NCI-H446 (cell line): ENCODE measurements around the gene PNKD.
A peak's percentile ranks its signal among the peaks of the same experiment; 100 is the strongest.

Experiments used
- DNase-seq, 2 experiments: peaks; one replicate each; lab custom pipeline; 2025; lab: John Stamatoyannopoulos, UW

The PNKD gene, protein sequence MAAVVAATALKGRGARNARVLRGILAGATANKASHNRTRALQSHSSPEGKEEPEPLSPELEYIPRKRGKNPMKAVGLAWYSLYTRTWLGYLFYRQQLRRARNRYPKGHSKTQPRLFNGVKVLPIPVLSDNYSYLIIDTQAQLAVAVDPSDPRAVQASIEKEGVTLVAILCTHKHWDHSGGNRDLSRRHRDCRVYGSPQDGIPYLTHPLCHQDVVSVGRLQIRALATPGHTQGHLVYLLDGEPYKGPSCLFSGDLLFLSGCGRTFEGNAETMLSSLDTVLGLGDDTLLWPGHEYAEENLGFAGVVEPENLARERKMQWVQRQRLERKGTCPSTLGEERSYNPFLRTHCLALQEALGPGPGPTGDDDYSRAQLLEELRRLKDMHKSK

DNA sequence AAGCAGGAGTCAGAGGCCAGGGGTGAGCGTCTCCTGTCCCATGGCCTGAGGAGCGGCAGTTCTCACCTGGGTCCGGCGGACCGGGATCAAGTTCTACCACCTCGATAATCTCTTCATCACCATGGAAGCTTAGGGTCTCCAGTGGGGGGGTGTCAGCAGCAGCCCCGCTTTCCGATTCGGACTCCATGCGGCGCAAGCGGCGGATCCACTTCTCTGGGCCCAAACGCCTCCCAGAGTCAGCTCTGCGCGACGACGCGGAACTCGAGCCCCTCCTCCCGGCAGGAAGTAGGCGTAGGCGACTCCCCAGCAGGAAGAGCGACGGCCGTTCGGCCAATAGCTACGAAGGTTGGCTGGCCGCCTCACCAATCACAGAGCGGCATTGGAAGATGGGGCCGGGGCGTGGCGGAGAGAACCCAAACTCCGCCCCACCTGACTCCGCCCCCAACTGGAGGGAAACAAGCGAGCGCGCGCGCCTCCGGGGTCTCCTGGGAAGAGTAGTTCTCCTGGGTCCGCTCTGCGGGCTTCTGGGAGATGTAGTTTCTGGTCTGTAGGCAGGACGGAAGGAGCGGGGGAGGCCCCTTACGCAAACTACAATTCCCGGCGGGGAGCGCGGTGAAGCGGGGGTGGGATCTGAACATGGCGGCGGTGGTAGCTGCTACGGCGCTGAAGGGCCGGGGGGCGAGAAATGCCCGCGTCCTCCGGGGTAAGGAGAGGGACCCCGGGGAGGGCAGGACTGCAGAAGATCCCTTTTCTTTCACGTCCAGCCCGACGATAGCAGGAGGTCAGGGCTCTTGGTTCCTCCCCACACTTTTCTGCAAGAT, at the start of gene PNKD, which contains the start of gene AAMP:
PNKD (plus strand) TSS at position 620 of the 821 bp plus-strand sequence; CDS start at position 637, 17 bp downstream.
AAMP (minus strand) TSS at position 238 of the 821 bp plus-strand sequence; CDS start at position 187, 51 bp downstream.
- DNase-seq, result peak; percentile 98 to 99

DNA sequence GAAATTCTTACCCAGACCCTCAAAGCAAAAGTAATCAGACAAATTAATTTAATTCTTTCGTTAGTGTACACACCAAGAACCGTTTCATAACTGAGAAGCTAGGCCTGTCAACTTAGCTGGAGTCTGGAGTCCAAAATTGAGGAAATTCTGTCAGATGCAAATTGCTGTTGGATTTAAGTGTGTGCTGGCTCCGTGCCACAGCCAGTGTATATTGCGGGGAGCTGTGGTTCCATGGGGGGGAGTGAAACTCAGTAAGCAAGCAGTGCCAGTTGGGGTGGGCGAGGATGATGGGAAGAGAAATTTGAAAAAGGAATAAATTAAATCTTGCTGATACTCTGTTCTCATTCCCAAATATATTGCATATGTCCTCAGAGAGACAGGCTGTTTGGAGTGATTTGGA, 49.3 kb upstream of the PNKD start:
- DNase-seq, result no peak

DNA sequence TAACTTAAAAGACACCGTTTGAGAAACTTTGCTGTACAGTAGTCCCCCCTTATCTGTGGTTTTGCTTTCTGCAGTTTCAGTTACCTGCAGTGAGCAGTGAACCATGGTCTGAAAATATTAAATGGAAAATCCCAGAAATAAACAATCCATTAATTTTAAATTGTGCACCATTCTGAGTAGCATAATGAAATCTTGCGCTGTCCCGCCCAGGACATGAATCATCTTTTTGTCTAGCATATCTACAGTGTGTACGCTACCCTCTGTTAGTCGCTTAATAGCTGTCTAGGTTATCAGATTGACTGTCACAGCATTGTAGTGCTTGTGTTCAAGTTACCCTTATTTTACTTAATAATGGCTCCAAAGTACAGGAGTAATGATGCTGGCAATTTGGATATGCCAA, 47.3 kb upstream of the PNKD start:
- DNase-seq, result no peak

DNA sequence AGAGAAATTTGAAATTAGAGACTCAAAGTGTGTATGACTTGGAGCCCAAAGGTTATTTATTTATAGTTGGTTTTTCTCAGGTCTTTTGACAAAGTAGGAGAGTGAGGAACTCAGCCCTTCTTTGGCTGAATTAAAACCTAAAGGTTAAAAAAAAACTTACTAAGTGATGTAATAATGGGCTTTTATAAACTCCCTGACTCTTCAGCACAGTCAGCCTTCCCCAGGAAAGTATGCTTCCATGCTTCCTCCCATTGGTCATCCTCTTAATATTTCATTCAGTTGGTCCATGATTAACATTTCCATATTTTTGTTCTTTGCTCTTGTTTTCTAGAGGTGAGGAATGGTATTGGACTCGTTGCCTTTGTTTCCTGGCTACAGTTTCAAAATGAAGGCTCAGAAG, 46.1 kb upstream of the PNKD start:
- DNase-seq, result no peak

DNA sequence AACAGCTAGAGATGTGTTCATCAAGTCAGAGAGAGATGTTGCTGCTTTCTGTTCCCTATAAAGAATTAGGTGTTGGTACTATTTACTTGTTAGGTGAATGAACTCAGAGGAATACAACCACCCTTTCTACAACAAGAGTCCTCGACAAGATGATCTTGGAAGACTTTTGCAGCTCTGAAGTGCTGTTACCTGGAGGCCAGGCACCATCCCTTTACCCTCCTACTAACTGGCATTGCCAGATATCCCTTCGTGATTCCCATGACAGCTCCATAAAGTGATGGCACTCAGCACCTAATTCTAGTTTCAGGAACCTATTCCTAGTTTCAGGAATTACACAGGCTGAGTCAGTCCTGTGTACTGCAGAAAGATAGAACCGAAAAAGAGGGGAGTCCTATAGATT, 43.4 kb upstream of the PNKD start:
- DNase-seq, result no peak

DNA sequence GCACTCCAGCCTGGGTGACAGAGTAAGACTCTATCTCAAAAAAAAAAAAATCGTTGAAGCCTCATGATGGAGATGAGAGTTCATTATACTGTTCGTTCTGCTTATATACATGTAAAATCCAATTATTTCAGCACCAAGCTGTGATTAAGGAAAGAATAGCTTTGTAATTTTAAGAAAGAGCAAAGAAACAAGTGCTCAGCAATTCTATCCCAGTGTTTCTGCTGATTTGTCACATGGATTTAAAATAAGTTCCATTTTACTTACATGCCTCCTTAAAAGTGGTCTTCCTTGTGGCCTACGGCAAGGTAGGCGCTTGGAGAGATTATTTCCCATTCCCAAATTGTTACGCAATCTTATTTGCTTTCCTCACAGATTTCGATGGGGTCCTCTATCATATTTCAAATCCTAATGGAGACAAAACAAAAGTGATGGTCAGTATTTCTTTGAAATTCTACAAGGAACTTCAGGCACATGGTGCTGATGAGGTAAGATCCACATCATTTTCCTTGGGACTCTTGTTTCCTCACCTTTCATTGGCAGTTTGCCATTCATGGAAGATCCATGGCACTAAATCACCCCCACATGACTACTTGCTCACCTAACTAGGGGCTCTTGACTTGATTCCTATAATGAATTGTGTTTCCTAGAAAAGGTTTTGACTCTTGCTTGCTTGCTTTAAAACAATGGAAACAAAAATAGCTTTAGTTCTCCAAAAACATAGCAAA, 41.8 kb upstream of the PNKD start:
- no peak for DNase-seq

DNA sequence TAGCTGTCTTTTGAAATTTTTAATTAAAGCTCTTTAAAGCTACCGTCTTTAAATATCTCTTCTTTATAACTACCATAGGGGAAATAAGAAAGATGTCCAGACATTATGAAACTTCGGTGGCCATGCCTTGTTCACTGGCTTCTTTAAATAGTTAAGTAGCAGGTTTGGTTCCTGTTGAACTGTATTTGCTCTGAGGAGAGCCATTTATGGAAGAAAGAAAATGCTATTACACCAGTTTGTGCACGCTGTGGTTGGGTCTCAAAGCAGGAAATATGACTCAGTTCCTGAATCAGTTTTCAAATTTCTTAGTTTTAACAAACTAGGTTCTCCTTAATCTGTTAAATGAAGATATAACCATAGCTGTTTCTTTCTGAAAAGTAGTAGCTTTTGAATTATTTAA, 41.1 kb upstream of the PNKD start:
- DNase-seq, result no peak

DNA sequence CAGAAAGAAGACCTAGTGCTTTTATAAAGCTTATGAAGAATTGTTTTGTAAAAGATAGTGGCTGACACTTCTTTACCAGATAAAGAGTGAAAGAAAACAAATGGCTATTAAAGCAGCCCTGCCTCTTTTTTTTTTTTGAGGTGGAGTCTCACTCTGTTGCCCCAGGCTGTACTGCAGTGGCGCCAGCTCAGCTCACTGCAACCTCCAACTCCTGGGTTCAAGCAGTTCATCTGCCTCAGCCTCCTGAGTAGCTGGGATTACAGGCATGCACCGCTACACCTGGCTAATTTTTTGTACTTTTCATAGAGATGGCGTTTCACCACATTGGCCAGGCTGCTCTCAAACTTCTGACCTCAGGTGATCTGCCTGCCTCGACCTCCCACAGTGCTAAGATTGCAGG, 40.5 kb upstream of the PNKD start:
- DNase-seq, result no peak

DNA sequence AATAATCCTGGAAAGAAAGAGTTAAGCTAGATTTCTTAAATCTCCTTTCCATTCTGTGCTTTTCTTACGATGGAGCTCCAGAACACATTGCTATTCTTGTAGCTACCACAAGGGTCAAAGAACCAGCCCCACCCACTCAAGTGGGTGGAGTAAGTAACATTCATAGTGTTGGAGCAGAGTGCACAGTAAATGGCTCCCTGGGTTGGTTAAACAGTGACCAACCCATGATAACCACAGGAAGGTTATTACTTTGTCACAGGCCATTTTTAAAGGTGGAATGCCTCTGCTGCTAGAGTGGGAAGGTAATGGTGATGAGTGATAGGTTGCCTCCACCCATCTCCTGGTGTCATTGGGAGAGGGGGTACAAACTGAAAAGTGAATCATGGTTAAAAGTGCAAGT, 39.4 kb upstream of the PNKD start:
- DNase-seq, result no peak

DNA sequence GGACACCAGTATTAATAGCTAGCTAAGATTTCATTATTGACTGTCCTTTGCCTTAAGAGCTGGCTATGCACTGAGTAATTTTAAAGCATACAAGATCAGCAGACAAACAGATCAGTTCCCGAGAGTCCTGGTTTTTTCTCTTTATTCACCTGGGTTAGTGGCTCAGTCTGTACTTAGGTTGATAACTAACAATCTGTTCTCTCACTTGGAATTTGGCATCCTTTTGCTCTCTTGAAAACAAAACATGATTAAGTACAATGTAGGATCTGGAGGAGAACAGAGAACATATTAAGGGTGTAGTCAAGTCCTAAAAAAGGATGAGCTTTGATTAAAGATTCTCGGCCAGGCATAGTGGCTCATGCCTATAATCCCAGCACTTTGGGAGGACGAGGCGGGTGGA, 36.8 kb upstream of the PNKD start:
- no peak for DNase-seq

DNA sequence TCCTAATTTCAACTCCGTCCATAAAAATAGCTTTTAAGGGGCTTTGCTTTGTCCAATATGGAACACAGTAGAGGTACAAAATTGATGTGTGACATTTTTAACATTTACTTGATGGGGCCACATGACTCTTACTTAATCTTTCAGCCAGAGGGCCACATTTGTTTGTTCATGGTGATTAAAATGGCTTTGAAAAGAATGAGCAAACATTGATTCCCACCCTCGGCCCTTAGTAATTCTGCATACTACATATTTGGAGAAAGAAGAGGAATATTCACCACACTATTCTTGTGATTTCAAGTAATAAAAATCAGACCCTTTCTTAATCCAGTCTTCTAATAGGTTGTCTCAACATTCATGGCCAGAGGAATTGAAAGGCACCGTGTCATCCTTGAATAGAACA, 35.8 kb upstream of the PNKD start:
- DNase-seq, result no peak

DNA sequence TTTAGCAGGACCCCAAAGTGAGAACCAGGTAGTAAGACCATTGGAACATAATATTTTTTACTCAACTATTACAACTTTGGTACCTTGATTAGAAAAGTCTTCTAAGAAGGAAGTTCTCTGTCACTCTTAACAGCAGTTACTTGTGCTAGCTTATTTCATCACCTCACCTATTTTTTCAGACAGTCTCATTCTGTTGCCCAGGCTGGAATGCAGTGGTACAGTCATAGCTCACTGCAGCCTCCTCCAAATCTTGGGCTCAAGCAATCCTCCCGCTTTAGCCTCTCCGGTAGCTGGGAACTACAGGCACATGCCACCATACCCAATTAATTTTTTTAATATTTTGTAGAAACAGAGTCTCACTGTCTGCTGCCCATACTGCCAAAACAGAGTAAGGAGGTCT, 35.3 kb upstream of the PNKD start:
- DNase-seq, result no peak

DNA sequence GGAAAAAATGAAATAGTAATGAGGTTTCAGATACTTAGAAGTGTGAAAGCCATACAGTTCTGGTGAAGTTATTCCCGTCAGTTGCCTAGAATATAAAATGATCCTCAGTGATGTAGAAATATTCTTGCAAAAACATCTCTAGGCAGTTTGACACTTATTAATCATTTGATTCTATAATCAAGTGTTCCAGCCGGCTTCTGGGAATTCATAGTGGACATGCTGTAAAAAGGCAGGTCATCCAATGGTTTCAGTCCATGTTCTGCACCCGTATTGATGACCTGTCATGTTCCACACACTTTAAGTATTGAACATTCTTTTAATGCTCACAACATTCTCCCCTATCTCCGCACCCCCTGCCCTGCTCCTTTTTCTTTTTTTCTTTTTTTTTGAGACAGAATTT, 33.5 kb upstream of the PNKD start:
- DNase-seq, result no peak

DNA sequence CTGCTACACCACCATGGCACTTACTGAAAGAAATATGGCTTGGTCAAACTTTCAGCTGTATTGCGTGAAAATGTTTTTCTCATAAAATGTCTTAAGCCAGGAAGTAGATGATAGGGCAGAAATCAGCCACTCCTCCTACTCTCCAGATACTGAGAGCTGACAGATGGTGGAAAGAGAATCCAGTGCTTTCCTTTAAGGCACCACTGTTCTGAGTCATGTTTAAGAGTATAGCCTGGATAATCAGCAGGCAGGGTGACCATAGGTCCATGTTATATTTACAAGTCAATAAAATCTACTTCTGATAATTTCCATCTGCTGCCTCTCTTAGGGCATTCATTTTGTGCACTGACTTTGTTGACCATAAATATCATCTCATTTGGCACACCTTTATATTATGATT, 31.4 kb upstream of the PNKD start:
- DNase-seq, result no peak

DNA sequence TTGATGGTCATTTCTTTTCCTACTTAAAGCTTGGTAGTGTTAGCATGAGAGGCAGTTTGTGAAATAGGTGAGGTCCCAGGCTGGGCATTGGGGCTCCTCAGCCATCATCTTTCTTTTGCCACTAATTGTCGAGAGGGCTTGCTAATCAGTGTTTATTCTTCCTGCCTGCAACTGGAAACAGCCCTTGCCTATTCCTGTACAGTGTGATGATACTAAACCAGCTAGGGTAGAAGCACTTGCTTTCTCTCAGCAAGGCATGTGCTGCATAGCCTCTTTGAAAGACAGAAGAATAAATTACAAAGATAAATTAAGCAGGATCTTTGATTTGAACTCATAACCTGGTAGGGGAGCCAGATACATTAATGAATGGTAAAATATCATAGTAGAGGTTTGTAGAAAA, 26.1 kb upstream of the PNKD start:
- DNase-seq, result no peak

DNA sequence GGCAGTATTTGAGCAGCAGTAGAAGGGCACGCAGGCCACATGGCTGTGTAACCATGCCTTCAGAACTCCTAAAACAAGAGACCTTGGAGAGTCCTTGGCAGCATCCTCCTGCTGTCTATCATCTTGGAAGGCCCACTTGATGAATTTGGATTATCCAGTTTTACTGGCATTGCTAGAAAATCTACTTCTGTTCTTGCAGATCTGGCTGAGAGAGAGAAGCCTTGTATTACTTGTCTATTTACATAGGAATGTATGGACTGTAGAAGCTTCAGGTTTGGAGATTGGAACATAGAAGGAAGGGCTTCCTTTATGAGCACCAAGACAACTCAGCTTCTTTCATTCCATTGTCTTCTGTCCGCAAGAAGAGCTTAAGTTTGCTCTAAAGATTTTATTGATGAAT, 25.7 kb upstream of the PNKD start:
- no peak for DNase-seq

DNA sequence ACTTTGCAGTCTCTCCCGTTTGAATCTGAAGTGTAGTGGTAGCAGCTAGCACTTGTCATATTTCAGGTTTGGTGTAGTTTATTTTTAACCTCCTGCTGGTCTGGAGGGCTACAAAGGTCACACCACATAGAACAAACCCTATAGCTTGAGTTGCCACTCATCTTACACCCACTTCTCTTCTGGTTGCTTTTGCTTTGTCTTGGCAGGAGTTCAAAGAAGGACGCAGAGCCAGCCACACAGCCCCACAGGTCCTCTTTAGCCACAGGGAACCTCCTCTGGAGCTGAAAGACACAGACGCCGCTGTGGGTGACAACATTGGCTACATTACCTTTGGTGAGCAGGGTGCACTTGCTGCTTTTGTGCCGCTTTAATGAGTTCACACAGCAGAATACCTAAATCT, 25.1 kb upstream of the PNKD start:
- DNase-seq, result no peak

DNA sequence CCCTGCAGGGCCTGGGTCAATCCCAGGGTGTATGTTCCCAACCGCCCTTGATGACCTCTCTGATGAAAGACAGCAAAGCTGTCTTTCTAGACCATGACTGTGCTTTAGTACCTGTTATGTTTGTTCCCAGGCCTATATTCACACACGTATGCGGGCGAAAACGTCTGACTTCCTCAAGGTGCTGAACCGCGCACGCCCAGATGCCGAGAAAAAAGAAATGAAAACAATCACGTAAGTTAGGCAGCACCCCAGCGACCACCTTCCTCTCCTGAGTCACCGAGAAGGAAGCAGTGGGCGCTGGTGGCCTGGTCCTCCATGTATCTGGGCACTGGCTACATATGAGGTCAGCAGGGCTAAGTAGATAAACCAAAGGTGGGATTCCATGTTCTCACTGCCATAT, 20.6 kb upstream of the PNKD start:
- no peak for DNase-seq

DNA sequence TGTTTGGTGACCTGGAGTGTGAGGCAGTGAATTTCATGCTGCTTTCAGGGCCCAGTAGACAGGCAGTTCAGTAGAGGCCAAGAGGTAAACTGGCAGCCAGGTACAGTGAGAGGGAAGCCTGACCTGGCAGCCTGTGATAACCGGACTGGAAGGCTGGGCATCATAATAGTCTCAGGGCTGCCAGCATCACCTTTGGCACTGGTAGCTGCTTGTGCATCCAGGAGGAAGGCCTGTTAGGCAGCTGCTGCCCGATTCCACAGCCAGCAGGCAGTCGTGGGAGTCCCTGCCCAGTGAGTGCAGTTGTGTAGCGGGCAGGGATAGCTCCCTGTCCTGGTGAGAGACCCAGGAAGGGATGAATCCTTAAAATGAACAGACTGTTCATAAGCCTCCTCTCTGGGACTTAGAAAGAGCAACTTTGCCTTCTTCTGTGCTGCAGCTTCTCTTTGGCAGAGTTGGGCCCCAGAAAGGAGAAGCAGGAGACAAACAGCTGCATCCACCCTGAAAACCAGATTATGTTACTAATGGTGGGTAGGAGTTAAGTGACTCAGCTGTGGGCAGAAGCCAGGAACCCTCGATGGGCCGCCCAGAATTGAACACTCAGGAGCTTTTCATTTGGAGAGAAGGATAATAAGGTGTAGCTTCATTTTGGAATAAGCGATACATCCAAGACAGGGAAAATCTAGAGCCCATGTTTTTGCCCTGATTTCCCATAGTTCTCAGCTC, 17.6 kb upstream of the PNKD start:
- no peak for DNase-seq

DNA sequence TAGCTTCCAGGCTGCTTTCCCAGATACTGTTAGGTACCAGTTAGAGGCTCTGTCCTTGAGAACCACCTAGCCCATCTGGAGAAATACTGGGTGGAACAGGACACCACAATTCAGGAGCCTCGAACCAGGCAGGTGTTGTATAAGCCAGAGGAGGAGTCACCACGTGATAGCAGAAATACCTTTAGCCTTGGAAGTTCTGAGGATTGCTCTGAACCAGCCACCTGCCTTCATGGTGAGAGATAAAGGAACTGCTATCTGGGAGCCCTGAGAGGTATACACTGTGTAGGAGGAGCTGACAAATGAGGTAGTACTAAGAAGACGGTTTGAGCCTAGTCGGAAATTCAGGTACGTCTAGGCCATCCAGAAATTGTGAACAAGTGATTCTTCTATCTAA, 17.1 kb upstream of the PNKD start:
- no peak for DNase-seq

DNA sequence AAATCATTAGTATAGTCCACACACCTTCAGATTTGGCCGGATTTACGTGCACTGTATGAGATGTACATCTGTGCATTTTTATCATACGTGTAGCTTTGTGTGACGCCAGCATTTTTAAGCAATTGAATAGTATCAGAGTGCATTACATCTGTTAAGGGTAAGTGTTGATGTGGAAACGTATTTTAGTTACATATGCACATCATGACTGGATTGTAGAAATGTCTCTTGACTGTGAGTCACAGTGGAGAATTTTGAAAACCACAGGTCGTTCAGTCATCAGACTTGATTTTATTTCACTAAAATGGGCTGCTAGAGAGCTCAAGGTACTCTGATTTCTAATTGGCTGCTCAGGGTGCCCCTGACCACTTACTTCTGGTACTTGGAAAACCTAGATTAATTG, 14.9 kb upstream of the PNKD start:
- no peak for DNase-seq
